T-helper 9 cell (primary cell): ENCODE measurements around the gene ZSWIM4.
"Not testable (repeated sequence)": the region's sequence is repeated elsewhere in the genome, so short reads cannot be mapped to it uniquely, and the experiment has no call there.

ENCODE experiments used
- DNase-seq: peaks from one replicate; pipeline ENCODE4 v3.0.0-alpha.2; 2020

ZSWIM4 gene

DNA sequence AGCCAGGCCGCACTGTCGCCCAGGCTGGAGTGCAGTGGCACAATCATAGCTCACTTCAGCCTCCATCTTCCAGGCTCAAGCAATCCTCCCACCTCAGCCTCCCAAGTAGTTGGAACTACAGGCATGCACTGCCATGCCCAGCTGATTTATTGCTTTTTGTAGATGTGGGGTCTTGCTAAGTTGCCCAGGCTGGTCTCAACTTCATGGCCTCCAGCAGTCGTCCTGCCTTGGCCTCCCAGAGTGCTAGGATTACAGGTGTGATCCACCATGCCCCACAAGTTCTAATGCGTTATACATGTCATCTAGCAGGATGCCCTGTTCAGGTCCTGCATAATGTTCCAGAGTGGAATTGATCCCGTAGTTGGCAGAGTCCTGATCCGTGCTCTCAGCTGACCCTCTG lies 16.4 kb upstream of the ZSWIM4 start:
- no peak for DNase-seq

DNA sequence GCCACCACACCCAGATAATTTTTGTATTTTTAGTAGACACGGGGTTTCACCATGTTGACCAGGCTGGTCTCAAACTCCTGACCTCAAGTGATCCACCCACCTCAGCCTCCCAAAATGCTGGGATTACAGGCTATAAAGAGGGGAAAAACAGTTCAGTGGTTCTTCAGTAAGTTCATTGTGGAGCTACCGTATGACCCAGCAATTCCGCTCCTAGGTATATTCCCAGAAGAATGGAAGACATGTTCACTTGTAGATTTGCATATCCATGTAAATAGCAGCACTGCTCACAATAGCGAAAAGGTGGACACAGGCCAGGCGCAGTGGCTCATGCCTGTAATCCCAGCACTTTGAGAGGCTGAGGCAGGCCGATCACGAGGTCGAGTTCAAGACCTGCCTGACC lies 15.4 kb upstream of the ZSWIM4 start:
- DNase-seq, result not testable (repeated sequence)

DNA sequence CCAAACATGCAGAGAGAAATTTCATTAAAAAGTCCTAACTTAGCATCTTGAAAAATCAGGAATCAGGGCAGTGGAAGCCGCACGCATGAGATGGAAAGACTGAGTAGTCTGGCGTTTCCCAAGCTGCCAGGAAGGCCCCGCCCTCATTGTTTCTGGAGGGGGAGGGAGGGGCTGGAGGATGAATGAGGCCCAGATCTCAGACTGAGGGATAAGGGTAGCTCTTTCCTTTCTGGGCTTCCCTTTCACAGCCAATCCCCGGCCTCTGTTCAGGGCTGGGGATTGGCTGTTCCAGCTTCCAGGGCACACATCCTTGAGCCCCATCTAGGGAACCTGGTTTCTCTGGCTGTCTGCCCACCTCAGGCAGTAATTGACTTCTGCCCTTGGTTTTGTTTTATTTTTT lies 13.7 kb upstream of the ZSWIM4 start:
- DNase-seq, result no peak

DNA sequence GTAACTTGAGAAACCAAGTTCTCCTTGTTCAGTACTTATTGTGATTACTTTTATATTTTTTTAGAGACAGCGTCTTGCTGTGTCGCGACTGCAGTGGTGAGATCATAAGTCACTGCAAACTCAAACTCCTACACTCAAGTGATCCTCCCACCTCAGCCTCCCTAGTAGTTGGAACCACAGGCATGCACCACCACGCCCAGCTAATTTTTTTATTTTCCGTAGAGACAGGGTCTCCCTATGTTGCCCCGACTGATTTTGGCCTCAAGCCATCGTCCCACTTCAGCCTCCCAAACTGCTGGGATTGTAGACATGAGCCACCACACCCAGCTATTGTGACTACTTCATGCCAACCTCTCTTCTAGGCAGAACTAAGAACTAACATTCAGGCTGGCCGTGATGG lies 12.7 kb upstream of the ZSWIM4 start:
- no peak for DNase-seq

DNA sequence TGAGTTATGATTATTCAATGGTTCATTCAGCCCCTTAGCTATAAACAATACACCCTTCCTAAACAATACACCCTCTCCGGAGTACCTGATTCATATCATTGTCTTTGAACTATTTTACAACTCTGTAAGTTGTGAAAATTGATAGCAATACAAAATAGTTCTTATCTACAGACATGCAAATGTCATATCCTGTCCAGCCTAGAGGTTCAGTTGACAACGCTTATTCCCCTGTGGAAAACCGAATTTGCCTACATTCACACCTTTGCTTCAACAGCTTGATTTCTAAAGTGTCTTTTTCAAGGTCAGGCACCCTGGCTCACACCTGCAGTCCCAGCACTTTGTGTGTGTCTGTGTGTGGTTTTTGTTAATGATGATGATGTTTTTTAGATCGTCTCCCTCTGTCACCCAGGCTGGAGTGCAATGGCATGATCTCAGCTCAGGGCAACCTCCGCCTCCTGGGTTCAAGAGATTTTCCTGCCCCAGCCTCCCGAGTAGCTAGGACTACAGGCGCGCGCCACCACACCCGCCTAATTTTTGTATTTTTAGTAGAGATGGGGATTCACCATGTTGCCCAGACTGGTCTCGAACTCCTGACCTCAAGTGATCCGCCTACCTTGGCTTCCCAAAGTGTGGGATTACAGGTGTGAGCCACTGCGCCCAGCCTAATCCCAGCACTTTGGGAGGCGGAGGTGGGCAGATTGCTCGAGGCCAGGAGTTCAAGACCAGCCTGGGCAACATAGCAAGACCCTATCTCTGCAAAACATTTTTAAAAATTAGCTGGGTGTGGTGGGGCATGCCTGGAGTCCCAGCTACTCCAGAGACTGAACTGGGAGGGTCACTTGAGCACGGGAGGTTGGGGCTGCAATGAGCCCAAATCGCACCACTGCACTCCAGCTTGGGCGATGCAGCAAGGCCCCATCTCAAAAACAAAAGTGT lies 11.4 kb upstream of the ZSWIM4 start:
- DNase-seq, result no peak

DNA sequence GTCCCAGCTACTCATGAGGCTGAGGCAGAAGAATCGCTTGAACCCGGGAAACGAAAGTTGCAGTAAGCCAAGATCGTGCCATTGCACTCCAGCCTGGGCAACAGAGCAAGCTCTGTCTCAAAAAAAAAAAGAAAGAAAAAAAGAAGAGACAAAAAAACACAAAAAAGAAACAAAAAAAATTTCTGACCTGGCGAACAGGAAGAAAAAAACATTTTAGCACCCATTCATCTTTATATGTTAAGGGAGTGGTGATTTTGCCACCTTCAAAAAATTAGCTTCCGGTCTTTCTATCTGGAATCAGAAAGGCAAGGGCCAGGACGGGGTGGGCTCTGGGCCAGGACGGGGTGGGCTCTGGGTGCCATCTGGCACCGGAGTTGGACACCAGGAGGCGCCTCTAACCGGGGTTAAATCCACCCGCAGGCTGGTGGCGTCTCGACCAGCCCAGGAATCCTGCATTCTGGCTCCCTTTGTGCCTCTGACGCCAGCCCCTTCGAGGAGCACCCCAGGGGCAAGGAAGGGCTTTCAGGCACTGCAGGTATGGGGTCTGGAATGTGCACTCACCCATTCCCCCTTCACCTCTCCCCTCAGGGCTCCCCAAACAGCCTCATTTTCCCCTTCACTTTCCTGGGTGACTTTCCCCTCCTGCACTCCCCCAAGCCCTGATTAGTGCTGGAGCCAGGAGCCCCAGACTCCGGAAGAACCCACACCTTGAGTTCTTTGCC lies 10.4 kb upstream of the ZSWIM4 start:
- DNase-seq, result peak; percentile 66

DNA sequence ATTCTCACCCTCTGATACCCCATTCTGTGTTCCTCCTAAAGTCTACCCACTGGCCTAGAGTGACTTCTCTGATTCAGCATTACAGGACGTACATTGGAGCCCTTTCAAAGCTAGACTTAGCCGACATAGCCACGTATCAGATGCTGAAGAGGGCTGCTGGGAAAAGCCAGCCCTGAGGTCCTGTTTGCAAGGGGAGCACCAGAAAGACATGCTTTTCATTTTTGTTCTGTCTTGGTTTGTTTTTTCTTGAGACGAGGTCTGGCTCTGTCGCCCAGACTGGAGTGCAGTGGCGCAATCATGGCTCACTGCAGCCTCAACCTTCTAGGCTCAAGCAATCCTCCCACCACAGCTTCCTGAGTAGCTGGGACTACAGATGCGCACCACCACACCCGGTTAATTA lies 6.3 kb upstream of the ZSWIM4 start:
- DNase-seq, result no peak

DNA sequence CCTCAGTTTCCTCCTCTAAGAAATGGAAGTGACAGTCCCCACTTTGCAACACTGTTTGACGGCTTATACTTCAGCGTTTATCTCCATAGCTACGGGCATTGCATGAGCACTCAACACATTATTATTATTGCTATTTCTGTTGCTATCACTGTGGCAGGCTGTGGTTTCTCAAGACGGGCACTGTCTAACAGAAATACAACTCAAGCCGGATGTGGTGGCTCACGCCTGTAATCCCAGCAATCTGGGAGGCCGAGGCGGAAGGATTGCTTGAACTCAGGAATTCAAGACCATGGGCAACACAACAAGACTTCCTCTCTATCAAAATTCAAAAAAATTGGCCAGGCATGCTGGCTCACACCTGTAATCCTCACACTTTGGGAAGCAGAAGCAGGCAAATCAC lies 4.9 kb upstream of the ZSWIM4 start:
- no peak for DNase-seq

DNA sequence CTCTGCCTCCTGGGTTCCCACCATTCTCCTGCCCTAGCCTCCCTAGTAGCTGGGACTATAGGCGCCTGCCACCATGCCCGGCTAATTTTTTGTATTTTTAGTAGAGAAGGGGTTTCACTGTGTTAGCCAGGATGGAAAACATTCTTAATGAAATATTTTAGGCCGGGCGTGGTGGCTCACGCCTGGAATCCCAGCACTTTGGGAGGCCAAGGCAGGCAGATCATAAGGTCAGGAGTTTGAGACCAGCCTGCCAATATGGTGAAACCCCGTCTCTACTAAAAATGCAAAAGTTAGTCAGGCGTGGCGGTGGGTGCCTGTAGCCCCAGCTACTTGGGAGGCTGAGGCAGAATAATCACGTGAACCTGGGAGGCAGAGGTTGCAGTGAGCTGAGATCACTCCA lies 1.9 kb upstream of the ZSWIM4 start:
- DNase-seq, result not testable (repeated sequence)

DNA sequence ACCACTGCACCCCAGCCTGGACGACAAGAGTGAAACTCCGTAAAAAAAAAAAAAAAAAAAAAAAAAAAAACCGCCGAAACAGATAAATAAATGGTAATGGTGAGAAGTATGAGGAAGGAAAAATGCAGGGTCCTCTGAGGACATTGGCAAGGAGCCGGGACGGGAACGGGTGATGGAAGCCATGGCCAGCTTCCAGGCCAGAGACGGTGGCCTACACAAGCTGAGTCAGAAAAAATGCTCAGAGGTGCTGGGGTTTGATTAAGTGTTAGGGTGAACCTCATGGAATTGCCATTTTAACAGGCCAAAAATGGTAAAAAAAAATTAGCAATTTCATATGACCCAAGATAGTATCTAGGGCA lies 866 bp upstream of the ZSWIM4 start:
- no peak for DNase-seq

DNA sequence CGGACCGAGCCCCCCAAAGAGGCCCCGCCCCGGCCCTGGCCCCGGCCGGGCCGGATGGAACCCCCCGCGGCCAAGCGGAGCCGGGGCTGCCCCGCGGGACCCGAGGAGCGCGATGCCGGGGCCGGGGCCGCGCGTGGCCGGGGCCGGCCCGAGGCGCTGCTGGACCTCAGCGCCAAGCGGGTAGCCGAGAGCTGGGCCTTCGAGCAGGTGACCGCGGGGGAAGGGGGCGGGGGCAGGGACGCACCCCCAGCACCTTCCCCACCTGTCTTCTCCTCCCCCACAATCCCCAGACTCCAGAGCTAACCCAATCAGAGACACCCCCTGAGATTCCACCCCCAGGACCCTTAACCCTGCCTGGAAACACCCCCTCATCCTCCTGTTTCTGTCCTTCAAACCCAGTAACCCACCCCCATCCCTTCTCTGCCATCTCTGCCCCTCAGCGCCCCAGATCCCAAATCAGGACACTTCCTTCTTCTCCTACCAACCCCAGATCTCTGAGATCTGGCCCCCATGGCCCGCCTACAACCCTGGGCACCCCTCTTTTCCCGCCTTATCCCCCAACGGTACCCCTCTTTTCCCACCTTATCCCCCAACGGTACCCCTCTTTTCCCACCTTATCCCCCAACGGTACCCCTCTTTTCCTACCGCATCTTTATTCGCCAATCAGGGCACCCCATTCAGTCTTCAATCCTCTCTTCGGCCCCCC lies 505 bp downstream of the ZSWIM4 start:
- no peak for DNase-seq

DNA sequence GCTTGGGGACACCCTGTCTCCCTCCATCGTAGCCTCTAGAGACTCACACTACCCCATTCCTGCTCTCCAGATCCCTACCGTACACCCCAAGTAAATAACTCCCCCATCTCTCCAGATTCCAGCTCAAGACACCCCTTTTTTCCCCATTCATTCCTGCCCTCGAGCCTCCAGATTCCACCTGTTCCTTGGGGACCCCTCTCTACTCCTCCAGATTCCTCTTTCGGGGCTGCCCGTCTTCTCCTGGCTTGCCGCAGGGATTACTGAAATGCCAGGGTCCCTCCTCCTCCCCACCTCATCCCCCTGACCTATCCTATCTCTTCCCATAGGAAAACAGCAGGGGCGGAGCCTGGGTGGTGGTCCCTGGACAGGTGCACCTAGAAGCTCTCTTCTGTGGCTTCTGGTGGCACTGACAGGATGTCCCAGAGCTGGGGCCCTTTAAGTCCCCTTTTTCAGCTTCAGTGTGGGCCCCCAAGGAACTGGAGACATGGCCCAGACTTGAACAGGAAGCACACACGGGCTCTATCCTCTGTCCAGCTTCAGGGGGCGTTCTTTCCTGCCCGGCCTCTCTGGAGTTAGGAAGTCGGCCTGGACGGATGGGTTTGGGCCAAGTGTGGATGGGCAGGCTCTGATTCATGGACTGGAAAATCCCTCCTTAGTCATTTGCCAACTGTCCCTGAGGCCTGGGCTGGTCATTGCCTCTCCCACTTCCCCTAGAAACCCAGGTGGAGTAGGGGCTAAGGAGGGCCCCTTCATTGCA lies 1.2 kb downstream of the ZSWIM4 start:
- DNase-seq, result no peak

DNA sequence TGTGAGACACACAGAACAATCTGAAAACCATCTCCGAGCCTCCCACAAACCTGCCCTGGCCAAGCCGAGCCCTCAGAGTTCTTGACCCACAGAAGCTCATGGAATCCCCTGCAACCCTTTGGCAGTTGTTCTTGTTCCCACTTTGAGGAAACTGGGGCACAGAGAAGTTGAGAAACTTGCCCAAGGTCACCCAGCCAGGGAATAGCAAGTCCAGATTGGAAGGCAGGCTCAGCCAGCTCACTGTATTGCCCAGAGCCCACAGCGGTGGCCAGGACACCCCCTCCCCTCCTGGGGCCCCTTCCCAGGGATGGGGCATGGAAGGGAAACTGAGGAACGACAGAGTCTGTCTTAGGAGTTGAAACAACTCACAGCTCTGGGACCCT lies 1.8 kb downstream of the ZSWIM4 start:
- DNase-seq, result no peak

DNA sequence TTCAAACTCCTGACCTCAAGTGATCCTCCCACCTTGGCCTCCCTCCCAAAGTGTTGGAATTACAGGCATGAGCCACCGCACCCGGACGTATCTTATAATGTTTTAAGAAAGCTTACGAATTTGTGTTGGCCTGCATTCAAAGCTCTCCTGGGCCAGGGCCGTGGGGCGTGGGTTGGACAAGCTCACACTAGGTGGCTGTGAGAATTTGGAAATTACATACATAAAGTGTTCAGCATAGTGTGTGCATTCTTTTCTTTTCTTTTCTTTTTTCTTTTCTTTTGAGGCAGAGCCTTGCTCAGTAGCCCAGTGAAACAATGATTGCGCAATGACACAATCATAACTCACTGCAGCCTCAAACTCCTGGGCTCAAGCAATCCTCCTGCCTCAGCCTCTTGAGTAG lies 2.6 kb downstream of the ZSWIM4 start:
- DNase-seq, result no peak

DNA sequence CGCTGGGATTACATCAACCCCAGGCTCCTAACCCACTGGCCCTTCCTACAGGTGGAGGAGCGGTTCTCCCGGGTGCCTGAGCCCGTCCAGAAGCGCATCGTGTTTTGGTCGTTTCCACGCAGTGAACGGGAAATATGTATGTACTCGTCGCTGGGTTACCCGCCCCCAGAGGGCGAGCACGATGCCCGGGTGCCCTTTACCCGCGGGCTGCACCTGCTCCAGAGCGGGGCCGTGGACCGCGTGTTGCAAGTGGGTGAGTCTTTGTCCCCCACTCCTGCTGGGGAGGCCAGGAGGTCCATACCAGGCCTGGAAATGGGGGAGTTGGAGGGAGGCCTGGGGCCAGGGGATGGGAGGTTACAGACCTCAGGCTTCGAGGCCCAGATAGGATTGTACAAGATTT lies 4.4 kb downstream of the ZSWIM4 start:
- no peak for DNase-seq

DNA sequence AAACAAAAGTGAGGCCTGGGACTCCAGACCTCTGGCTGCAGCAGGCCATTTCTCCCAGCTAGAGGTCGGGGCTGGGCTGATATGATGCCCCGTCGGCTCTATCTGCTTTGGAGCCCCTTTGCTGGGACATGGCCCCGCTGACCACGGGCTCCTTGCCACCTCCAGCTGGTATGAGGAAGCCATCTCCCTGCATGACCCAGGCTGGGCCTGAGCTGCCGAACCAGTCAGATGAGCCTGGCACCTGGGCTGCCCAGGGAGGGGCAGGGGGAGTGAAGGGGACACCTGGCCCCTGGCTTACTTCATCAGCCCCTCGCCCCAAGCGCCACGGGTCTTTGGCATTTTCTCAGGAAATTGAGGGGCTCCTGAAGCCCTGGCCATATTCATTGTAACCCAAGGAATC lies 7.8 kb downstream of the ZSWIM4 start:
- DNase-seq, result no peak

DNA sequence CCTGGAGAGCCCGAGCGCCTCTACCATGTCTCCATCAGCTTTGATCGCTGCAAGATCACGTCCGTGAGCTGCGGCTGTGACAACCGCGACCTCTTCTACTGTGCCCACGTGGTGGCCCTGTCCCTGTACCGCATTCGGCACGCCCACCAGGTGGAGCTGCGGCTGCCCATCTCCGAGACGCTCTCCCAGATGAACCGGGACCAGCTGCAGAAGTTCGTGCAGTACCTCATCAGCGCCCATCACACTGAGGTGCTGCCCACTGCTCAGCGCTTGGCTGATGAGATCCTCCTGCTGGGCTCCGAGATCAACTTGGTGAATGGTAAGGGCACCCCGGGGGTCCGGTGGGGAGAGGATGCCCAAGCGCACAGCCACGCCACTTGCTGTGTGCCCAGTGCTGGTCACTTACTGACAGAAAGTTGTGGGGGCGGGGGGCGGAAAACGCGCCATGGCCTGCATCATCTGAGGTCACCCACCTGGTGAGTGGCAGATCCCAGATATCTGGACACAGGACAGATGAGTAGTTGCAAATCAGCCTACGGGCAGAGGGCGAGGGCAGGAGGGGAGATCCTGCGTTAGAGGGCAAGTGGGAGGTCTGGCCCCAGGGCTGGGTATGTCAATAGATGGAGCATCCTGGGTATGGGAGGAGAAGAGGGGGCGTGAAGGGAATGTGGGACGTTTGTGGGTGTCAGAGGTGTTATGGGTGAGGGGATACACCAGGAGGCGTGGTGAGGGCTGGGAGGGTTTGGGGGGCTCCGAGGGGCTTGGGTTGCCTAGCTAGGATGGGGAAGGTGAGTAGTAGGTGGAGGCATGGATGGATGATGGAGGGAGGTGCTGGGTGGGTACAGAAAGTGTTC lies 9.8 kb downstream of the ZSWIM4 start:
- DNase-seq, result no peak

DNA sequence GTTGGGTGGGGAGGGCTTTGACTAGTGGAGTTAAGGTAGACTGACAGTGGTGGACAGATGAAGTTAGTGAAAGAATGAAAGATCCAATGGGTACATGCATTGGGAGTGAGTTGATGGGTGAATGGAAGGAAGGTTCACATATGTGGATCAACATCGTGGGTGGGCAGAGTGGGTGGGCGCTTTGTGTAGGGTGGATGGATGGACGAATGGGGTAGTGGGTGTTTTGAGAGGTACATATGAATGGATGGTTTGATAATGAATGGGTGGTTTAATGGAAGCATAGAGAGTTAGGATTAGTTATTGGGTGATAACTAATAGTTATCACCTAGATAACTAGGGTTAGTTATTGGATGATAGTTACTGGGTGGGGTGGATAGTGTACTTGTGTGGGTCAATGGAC lies 11.5 kb downstream of the ZSWIM4 start:
- DNase-seq, result no peak

DNA sequence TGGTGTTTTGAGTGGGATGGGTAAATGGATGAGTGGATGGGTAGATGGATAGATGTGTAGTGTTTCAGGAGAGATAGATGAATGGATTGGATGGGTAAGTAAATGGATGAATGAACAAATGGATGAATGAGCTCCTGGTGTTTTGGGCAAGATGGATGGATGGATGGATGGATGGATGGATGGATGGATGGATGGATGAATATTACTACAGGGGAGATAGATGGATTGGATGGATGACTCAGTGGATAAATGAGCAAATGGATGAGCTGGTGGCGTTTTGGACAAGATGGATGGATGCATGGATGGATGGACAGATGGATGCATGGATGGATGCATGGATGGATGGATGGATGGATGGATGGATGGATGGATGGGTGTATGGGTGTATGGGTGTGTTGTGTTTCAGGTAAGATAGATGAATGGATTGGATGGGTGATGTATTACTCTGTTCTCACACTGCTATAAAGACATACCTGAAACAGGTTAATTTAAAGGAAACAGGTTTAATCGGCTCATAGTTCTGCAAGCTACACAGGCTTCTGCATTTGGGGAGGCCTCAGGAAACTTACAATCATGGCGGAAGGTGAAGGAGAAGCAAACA lies 12.3 kb downstream of the ZSWIM4 start:
- DNase-seq, result no peak

DNA sequence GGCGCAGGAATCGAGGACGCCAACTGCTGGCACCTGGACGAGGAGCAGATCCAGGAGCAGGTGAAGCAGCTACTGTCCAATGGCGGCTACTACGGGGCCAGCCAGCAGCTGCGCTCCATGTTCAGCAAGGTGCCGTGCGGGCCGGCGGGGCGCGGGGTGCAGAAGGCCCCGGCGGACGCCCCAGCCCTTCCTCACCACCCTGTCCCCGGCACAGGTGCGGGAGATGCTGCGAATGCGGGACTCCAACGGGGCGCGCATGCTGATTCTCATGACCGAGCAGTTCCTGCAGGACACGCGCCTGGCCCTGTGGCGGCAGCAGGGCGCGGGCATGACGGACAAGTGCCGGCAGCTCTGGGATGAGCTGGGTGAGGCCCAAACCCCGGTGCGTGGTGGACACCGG lies 13.6 kb downstream of the ZSWIM4 start:
- DNase-seq, result no peak

DNA sequence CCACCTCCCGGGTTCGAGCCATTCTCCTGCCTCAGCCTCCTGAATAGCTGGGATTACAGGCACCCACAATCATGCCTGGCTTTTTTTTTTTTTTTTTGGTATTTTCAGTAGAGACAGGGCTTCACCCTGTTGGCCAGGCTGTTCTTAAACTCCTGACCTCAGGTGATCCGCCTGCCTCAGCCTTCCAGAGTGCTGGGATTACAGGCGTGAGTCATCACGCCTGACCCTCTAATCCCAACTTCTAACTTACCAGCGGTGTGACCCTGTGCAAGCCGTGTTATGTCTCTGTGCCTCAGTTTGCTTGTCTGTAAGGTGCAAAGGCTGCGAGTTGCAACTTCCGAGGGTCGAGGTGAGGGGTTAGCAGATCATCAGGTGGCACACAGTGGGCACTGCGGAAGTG lies 17.3 kb downstream of the ZSWIM4 start:
- no peak for DNase-seq

DNA sequence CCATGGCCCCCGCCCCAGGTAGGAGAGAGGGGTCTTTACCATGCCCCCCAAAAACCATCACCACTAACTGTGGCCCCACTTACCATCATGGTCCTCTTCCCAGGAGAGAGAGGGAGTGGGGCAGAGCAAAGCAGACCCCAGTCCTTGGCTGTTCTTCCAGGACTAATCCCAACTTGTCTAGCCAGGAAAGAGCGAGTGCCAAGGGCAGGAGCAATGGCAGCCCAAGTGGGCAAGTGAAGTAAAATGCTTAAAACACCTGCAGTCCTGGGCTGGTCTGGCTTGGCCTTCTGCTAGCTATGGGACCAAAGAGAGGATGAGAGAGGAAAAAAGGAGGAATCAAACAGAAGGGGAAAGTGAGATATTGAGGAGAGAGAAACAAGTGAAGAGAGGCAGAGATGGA lies 17.9 kb downstream of the ZSWIM4 start:
- no peak for DNase-seq
